Lower leg skin (tissue), 4 donors: ENCODE data around the gene LYZL1. TPM values are rescaled to one million over a fixed set of nuclear protein-coding genes. Genes with fewer than 3 reads are reported as not detected.
"Not testable (repeated sequence)": the region's sequence is repeated elsewhere in the genome, so short reads cannot be mapped to it uniquely, and the experiment has no call there.

Source experiments
- DNase-seq, 2 donors: peaks; one replicate each; pipeline ENCODE4 v3.0.0-alpha.2; 2019; ENCODE audit warnings: low spot score in 2 of 2
- H3K4me3 ChIP-seq: fragments of 200-600 bp; sonication (generic); 2 replicates; pipeline ENCODE4 v1.5.1; 2017; ENCODE audit warnings: mild to moderate bottlenecking, low read depth; ENCODE audit not compliant: poor library complexity, severe bottlenecking
- CTCF ChIP-seq, 3 donors: fragments of 450-650 bp; IDR thresholded peaks; one replicate each; pipeline ENCODE4 v1.5.1; 2016; ENCODE audit warnings: antibody characterized with exemption in 3 of 3, mild to moderate bottlenecking in 3 of 3, moderate library complexity in 2 of 3
- POLR2A ChIP-seq, 2 donors: fragments of 450-650 bp; IDR thresholded peaks; one replicate each; pipeline ENCODE4 v1.6.1; 2016 to 2017; ENCODE audit warnings: antibody characterized with exemption in 2 of 2, mild to moderate bottlenecking in 1 of 2, moderate library complexity in 1 of 2
- WGBS, 2 donors: methylation state at CpG; one replicate each; pipeline ENCODE4 v1.1.5; 2018; 5-methylcytosine and 5-hydroxymethylcytosine counted together
- intact Hi-C: fragments of 100-400 bp; cut with DNase I; formaldehyde crosslinking; loops from one replicate; pipeline ENCODE4 v1.15.0; 2023; ENCODE audit warnings: low total_unique reads
- total RNA-seq, 4 donors: library from RNA; depleted of rRNA; stranded (reverse); fragments of >200 nt; gene quantifications; one replicate each; pipeline ENCODE4 v1.1.0, GENCODE V29; 2016

Gene LYZL1
- not detected for total RNA-seq

GRCh38 chr10:29288906-29289305 is at the start of gene LYZL1:
TSS of gene LYZL1 (plus strand) at chr10:29289070. CDS start at chr10:29291868, 2,798 bp downstream.
- WGBS, 2 donors: 68 to 77% methylated on average over 6 of the region's 6 CpGs
- DNase-seq: peak in 1 of 2 donors; percentile 9
- intact Hi-C loops, H3K4me3 ChIP-seq: not testable (repeated sequence)

- DNase-seq: no peak
- no peak overlapping the region for H3K4me3 ChIP-seq
- no peak for TF ChIP-seq POLR2A (IDR thresholded peaks at IDR 0.05)
- no peak for TF ChIP-seq CTCF (IDR thresholded peaks at IDR 0.05)
- intact Hi-C loops: no loop called here
- WGBS, 2 donors: 86 to 88% methylated on average over 15 of the region's 15 CpGs
These were observed 49.0 kb upstream of the LYZL1 start for GRCh38 chr10:29239569-29240472.

GRCh38 chr10:29240986-29241660 is 47.7 kb upstream of the LYZL1 start:
- no peak for DNase-seq
- WGBS, 2 donors: 78 to 84% methylated on average over 15 of the region's 15 CpGs
- H3K4me3 ChIP-seq: no peak overlapping the region
- TF ChIP-seq POLR2A (IDR thresholded peaks at IDR 0.05) (no peak), CTCF (IDR thresholded peaks at IDR 0.05) (no peak)
- intact Hi-C loops: no loop called here

GRCh38 chr10:29241925-29242324 is 46.9 kb upstream of the LYZL1 start:
- DNase-seq: no peak
- H3K4me3 ChIP-seq: no peak overlapping the region
- intact Hi-C loops: loop anchor here (2.0 kb wide), 1 partner anchor 35 kb away; no protein-coding TSS in a partner anchor
- TF ChIP-seq POLR2A (IDR thresholded peaks at IDR 0.05): no peak
- TF ChIP-seq CTCF (IDR thresholded peaks at IDR 0.05): no peak

GRCh38 chr10:29243066-29243465 is 45.8 kb upstream of the LYZL1 start:
- no peak for TF ChIP-seq POLR2A (IDR thresholded peaks at IDR 0.05)
- TF ChIP-seq CTCF (IDR thresholded peaks at IDR 0.05): no peak
- intact Hi-C loops: loop anchor here (2.0 kb wide), 1 partner anchor 36 kb away; no protein-coding TSS in a partner anchor
- 68 to 76% methylated on average over 5 of the region's 5 CpGs for WGBS, 2 donors
- no peak for DNase-seq
- H3K4me3 ChIP-seq: no peak overlapping the region

- DNase-seq: no peak
- 94 to 96% methylated on average over 1 of the region's 1 CpG for WGBS, 2 donors
- no peak overlapping the region for H3K4me3 ChIP-seq
- no peak for TF ChIP-seq CTCF (IDR thresholded peaks at IDR 0.05)
- TF ChIP-seq POLR2A (IDR thresholded peaks at IDR 0.05): no peak
- intact Hi-C loops: loop anchor here (2.0 kb wide), 1 partner anchor 37 kb away; no protein-coding TSS in a partner anchor
These were observed 45.1 kb upstream of the LYZL1 start for GRCh38 chr10:29243750-29244149.
